ENCODE measurements around the gene CNOT3. TPM values are rescaled to one million over a fixed set of nuclear protein-coding genes. Genes with fewer than 3 reads are reported as not detected.

The CNOT3 gene
- total and polyA plus RNA-seq, 2 experiments from 2014 or later = 39.6 to 52.8 TPM

- no peak overlapping the region for H3K27ac ChIP-seq
- TF ChIP-seq CTCF (IDR thresholded peaks at IDR 0.05; ENCODE audit: low read depth, low read length) = no peak
- H3K4me1 ChIP-seq (ENCODE audit: low read depth) = no peaks in the 10 kb centered on the region
- no peaks in the 10 kb centered on the region for H3K9me3 ChIP-seq (ENCODE audit: low read depth)
- H3K27me3 ChIP-seq = no peaks in the 10 kb centered on the region
- peaks cover 77% of the 10 kb centered on the region for H3K36me3 ChIP-seq
- H3K4me3 ChIP-seq = no peak overlapping the region
- DNase-seq (ENCODE audit: low read depth in 1 of 2, low spot score in 1 of 2) = no peak
Observed at GRCh38 chr19:54148158-54148557, 10.6 kb downstream of the CNOT3 start.

GRCh38 chr19:54149021-54149812, 11.7 kb downstream of the CNOT3 start:
- Histone ChIP-seq H3K27ac (no peak overlapping the region), H3K9me3 (ENCODE audit: low read depth) (no peaks in the 10 kb centered on the region), H3K27me3 (no peaks in the 10 kb centered on the region), H3K36me3 (peaks cover 77% of the 10 kb centered on the region), H3K4me1 (ENCODE audit: low read depth) (no peaks in the 10 kb centered on the region), H3K4me3 (no peak overlapping the region)
- no peak for DNase-seq (ENCODE audit: low read depth in 1 of 2, low spot score in 1 of 2)
- TF ChIP-seq CTCF (IDR thresholded peaks at IDR 0.05; ENCODE audit: low read depth, low read length) = no peak

- Histone ChIP-seq H3K4me1 (ENCODE audit: low read depth) (no peaks in the 10 kb centered on the region), H3K9me3 (ENCODE audit: low read depth) (no peaks in the 10 kb centered on the region), H3K27ac (no peak overlapping the region), H3K27me3 (no peaks in the 10 kb centered on the region), H3K4me3 (no peak overlapping the region), H3K36me3 (peaks cover 69% of the 10 kb centered on the region)
- TF ChIP-seq CTCF (IDR thresholded peaks at IDR 0.05; ENCODE audit: low read depth, low read length) = no peak
- no peak for DNase-seq (ENCODE audit: low read depth in 1 of 2, low spot score in 1 of 2)
Observed at GRCh38 chr19:54151362-54152035, 13.9 kb downstream of the CNOT3 start.

- Histone ChIP-seq H3K4me3 (no peak overlapping the region), H3K27ac (no peak overlapping the region), H3K4me1 (ENCODE audit: low read depth) (no peaks in the 10 kb centered on the region), H3K9me3 (ENCODE audit: low read depth) (no peaks in the 10 kb centered on the region), H3K27me3 (no peaks in the 10 kb centered on the region), H3K36me3 (peaks cover 65% of the 10 kb centered on the region)
- no peak for TF ChIP-seq CTCF (IDR thresholded peaks at IDR 0.05; ENCODE audit: low read depth, low read length)
- DNase-seq (ENCODE audit: low read depth in 1 of 2, low spot score in 1 of 2) = no peak
Observed at GRCh38 chr19:54152267-54152666, 14.7 kb downstream of the CNOT3 start.

- Histone ChIP-seq H3K4me1 (ENCODE audit: low read depth) (no peaks in the 10 kb centered on the region), H3K9me3 (ENCODE audit: low read depth) (no peaks in the 10 kb centered on the region), H3K36me3 (peaks cover 62% of the 10 kb centered on the region), H3K27me3 (no peaks in the 10 kb centered on the region), H3K4me3 (no peak overlapping the region), H3K27ac (no peak overlapping the region)
- no peak for TF ChIP-seq CTCF (IDR thresholded peaks at IDR 0.05; ENCODE audit: low read depth, low read length)
- DNase-seq (ENCODE audit: low read depth in 1 of 2, low spot score in 1 of 2) = no peak
Observed at GRCh38 chr19:54152878-54153524, 15.4 kb downstream of the CNOT3 start.
